NCI-H2029 treated with DMSO at 0.1 percent for 48 hours (cell line): ENCODE data around the gene SOCS2.
"Not testable (repeated sequence)": the region's sequence is repeated elsewhere in the genome, so short reads cannot be mapped to it uniquely, and the experiment has no call there.

ENCODE experiments used
- DNase-seq: peaks from one replicate; lab custom pipeline; 2025; lab: John Stamatoyannopoulos, UW

SOCS2 gene

GRCh38 chr12:93593843-93594242 is 21.4 kb downstream of the SOCS2 start:
- no peak for DNase-seq

- DNase-seq, result no peak
Measured at GRCh38 chr12:93594766-93595311, 22.4 kb downstream of the SOCS2 start.

GRCh38 chr12:93595351-93595750 is 22.9 kb downstream of the SOCS2 start:
- no peak for DNase-seq

- DNase-seq, result no peak
Measured at GRCh38 chr12:93597608-93598007, 25.1 kb downstream of the SOCS2 start.

- no peak for DNase-seq
Measured at GRCh38 chr12:93599192-93599591, 26.7 kb downstream of the SOCS2 start.

- no peak for DNase-seq
Measured at GRCh38 chr12:93601591-93601990, 29.1 kb downstream of the SOCS2 start.

- DNase-seq, result no peak
Measured at GRCh38 chr12:93602897-93603668, 30.6 kb downstream of the SOCS2 start.

GRCh38 chr12:93603762-93604161 is 31.3 kb downstream of the SOCS2 start:
- DNase-seq, result no peak

GRCh38 chr12:93608313-93608712 is 35.8 kb downstream of the SOCS2 start:
- DNase-seq, result no peak

- no peak for DNase-seq
Measured at GRCh38 chr12:93609281-93610192, 37.1 kb downstream of the SOCS2 start.

- no peak for DNase-seq
Measured at GRCh38 chr12:93612776-93613175, 40.3 kb downstream of the SOCS2 start.

GRCh38 chr12:93614917-93615596 is 42.6 kb downstream of the SOCS2 start:
- no peak for DNase-seq

GRCh38 chr12:93616584-93617101 is 44.2 kb downstream of the SOCS2 start:
- no peak for DNase-seq

- no peak for DNase-seq
Measured at GRCh38 chr12:93618891-93619410, 46.5 kb downstream of the SOCS2 start.

- DNase-seq, result no peak
Measured at GRCh38 chr12:93621986-93622385, 49.5 kb downstream of the SOCS2 start.

GRCh38 chr12:93622485-93622884 is 50.0 kb downstream of the SOCS2 start:
- DNase-seq, result no peak

GRCh38 chr12:93624595-93625294 is 52.3 kb downstream of the SOCS2 start:
- DNase-seq, result no peak

- DNase-seq, result not testable (repeated sequence)
Measured at GRCh38 chr12:93625295-93625645, 52.8 kb downstream of the SOCS2 start.

- no peak for DNase-seq
Measured at GRCh38 chr12:93626160-93626559, 53.7 kb downstream of the SOCS2 start.
